ENCODE results near the gene SAPCD1.
A peak's percentile ranks its signal among the peaks of the same experiment; 100 is the strongest.
"Not testable (repeated sequence)": the region's sequence is repeated elsewhere in the genome, so short reads cannot be mapped to it uniquely, and the experiment has no call there.

The SAPCD1 gene

GRCh38 chr6:31775633-31776484 lies 13.4 kb downstream of the SAPCD1 start:
- FAIRE-seq, result no peak
- DNase-seq (ENCODE audit: insufficient read length, low spot score), result no peak

- no peak for DNase-seq (ENCODE audit: insufficient read length, low spot score)
- FAIRE-seq, result no peak
Measured at GRCh38 chr6:31776485-31776988, 14.1 kb downstream of the SAPCD1 start.

DNA sequence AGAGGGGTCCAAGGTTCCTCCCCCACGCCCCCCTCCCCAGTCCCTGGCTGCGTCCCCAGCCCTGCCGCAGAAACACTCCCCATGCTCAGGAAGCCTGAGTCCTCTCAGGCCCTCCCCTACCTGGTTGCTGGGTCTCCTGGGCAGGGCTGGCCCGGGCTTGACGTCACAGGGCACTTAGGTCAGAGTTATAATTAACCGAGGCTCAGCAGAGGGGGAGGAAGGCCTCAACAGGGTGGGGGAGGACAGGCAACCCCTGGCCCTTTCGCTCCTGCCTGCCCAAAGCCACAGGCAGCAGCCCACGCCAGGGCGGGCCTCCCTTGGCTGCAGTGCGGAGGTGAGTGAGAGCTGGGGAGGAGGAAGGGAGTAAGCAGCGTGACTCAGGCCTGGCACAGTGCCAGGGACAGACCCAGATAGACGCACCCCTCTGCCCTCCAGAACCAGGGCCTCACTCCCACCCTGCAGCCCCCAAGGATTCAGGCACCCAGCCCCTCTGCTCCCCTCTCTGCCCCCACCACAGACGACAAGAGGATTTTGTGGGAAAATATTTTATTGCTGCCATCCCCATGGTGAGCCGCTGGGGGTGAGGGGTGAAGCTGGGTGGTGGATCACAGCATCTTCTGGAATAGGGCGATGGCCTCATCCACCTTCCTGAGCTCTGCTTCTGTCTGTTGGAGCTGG lies 14.7 kb downstream of the SAPCD1 start, which contains the start of gene VWA7:
VWA7 (minus strand) TSS at position 340 of the 678 bp plus-strand sequence. CDS start 549 bp downstream, outside the sequence.
- peak; percentile 39 for FAIRE-seq
- peak; percentile 75 for DNase-seq (ENCODE audit: insufficient read length, low spot score)

DNA sequence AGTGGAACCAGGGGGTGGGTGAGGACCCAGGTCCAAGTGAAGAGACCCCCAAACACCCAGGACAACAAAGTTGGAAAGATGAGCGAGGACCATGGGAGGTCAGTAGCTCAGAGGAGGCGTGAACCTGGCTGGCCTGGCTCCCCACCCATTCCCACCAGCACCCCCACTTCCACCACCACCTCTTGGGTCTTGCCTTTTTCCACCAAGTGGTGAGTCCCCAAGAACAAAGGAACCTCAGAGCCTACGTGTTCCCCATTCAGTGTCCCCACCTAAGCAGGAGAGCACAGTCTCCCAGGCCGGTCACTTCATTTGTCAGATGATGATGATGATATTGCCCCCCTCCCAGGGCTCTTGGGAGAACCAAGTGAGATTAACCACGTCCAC lies 15.2 kb downstream of the SAPCD1 start:
- DNase-seq (ENCODE audit: insufficient read length, low spot score), result no peak
- no peak for FAIRE-seq

DNA sequence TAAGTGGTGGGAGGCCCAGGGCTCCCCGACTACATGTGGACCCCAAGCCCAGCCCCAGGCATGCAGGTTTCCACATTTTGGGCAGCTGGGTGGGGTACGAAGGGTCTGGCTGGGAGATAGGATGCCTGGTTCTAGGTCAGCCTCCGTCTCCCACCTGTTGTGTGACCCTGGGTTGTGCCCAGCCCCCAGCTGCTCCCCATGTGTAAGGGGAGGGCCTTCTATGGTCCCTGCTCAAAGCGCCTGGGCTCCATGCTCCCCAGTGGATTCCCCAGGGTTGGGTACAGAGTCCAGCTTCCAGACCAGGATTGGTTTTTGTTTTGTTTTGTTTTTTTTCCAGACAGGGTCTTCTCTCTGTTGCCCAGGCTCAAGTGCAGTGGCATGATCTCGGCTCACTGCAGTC lies 15.7 kb downstream of the SAPCD1 start:
- FAIRE-seq, result no peak
- no peak for DNase-seq (ENCODE audit: insufficient read length, low spot score)

GRCh38 chr6:31778999-31779885 lies 16.8 kb downstream of the SAPCD1 start:
- DNase-seq (ENCODE audit: insufficient read length, low spot score) (no peak), FAIRE-seq (no peak)

GRCh38 chr6:31779908-31780307 lies 17.5 kb downstream of the SAPCD1 start:
- DNase-seq (ENCODE audit: insufficient read length, low spot score) (no peak), FAIRE-seq (no peak)

DNA sequence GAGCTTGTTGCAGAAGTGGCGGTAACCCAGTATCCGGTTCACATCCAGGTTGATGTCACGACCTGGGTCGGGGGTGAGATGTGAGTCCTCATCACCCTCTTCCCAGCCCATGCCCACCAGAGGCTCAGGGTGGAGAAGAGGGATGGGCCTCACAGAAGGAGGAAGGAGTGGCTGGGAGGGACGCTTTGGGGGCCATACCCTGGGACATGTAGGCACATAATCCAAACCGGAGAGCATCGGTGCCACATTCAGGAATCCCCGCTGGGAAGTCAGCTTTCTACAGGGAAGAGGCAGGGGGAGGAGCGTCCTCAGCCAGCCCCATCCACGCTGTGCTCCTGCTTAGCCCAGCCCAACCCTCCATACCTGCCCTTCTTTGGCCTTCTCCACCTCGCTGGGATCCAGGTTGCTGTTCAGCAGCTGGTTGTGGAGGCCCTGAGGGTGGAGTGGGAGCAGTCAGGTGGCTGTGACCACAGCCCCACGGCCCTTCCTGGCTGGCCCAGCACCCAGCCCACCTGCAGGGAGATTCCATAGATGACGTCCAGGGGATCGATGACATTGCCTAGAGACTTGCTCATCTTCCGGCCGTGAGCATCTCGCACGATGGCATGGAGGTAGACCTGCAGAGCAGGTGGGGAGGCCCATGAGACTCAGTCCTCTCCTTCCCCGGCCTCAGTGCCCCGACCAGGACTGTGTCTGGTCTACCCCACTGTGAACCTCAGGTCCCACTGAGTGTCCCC lies 18.2 kb downstream of the SAPCD1 start:
- DNase-seq (ENCODE audit: insufficient read length, low spot score), result no peak
- FAIRE-seq, result no peak

GRCh38 chr6:31781244-31782125 lies 19.0 kb downstream of the SAPCD1 start:
- no peak for FAIRE-seq

GRCh38 chr6:31782126-31782855 lies 19.8 kb downstream of the SAPCD1 start:
- no peak for DNase-seq (ENCODE audit: insufficient read length, low spot score)
- FAIRE-seq, result no peak

More at GRCh38 chr6:31781244-31782125, 19.0 kb downstream of the SAPCD1 start:
- no peak for DNase-seq (ENCODE audit: insufficient read length, low spot score)

- no peak for FAIRE-seq
- DNase-seq (ENCODE audit: insufficient read length, low spot score), result no peak
Measured at GRCh38 chr6:31784098-31784925, 21.9 kb downstream of the SAPCD1 start.

DNA sequence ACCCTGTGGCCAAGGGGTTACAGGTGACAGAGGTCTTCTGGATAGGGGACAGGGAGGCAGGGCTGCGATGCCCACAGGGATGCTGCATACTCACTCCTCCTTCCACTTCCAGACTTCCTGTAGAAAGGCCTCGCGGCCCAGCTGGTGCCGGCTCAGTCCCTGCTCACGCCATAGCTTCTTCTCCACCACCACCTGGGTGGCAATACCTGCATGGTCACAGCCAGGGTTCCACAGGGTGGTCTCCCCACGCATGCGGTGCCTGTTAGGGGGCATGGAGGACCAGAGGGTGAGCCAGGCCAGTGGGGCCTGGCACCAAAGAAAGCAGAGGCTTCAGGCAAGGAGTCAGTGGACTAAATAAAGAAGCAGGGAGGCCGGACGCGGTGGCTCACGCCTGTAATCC lies 23.0 kb downstream of the SAPCD1 start:
- DNase-seq (ENCODE audit: insufficient read length, low spot score), result no peak
- FAIRE-seq, result no peak

DNA sequence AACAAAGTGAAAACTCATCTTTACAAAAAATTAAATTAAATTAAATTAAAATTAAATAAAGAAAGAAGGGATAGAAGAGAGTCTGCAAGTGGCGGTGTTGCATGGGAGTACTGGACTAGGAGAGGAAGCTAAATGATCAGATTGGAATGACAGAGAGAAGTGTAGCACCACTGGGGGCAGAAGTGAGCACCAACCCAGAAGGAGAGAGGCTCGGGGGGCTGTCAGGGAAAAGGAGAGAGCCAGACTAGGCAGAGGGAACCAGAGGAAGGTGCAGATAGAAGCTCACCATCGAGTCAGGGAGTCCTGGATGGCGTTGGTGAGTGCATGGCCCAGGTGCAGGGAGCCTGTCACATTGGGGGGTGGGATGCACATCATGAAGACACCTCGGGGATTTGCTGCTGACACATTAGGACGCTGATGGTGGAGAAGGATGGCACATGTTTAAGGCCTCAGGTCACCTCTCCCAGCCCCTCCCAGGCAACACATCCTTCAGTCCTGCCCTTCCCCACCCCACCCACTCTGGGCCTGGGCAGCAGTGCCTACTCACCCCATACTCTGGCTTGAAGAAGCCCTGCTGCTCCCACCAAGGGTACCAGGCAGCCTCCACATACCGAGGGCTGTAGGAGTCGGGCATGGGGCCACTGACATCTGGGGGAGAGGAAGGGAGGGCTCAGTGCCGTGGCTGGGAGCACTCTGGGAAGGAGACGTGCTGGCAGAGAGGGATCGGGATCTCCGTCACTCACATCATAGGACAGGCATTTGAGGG lies 29.1 kb downstream of the SAPCD1 start:
- no peak for DNase-seq (ENCODE audit: insufficient read length, low spot score)
- peak; percentile 68 for FAIRE-seq

DNA sequence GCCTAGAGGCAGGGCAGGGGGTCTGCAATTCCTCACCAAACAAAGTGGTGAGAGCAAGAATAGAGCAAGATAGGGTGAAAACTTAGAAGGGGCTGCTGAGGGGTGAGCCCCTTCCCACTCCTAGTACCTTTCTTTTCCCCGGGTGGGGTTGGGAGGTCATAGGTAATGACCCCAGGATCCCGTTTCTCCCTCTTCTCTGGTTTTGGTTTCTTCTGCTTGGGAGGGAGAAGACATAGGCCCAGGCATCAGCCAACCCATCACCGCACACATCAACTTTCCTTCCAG lies 29.6 kb downstream of the SAPCD1 start:
- DNase-seq (ENCODE audit: insufficient read length, low spot score), result no peak
- FAIRE-seq, result no peak

DNA sequence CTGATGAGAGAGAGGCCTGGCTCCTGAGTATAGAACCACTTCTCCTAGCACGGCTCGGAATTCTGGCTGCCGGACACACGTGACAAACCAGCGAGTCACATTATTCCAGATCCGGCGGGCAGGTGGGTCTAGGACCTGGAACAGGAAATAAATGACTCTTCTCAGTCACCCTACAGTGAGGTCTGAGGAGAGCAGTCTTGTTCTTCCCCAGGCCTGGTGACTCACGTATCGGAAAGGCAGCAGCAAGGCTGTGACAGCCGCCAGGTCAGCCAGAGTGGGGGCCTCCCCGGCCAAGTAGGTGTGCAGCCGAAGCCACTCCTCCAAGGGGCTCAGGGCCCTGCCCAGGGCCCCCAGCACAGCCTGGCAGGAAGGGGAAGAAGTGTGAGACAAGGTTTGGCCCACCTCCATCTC lies 30.3 kb downstream of the SAPCD1 start:
- DNase-seq (ENCODE audit: insufficient read length, low spot score) (no peak), FAIRE-seq (no peak)

DNA sequence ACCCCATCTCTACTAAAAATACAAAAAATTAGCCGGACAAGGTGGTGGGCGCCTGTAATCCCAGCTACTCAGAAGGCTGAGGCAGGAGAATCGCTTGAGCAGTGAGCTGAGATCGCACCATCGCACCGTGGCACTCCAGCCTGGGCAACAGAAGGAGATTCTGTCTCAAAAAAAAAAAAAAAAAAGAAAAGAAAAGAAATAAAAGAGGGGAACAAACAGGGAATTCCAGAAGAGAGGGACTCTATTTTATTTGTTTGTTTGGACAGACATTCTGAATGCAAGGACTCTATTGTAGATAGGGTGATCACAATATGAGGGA lies 31.4 kb downstream of the SAPCD1 start:
- not testable (repeated sequence) for DNase-seq (ENCODE audit: insufficient read length, low spot score); FAIRE-seq

DNA sequence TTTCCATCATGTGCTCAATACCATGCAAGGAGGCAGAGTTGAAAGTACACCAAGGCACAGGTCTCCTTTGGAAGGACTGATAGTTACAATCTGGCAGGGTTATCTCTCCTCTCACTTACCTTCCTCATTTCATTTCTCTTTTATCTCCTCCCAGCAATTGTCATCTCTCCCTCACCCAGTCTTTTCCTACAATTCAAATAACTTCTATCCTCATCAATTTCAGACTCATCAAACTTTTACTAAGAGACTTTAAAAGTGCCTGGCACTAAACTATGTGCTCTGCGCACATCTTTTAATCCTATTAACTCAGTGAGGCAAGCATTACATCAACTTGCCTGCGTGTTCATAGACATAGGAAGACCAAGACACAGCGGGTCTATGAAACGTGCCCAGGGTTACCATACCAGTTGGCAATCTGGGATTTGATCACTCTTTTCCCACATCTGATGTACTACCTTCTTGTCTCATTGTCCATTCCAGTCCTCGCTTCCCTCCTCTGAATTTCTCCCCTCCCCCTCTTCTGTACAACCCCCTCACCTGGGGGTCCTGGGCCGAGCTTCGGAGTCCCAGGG lies 31.9 kb downstream of the SAPCD1 start:
- FAIRE-seq (no peak), DNase-seq (ENCODE audit: insufficient read length, low spot score) (no peak)

All from GM19239 (cell line).